Dedifferentiated amniotic fluid mesenchymal stem cell (primary cell): ENCODE results near the gene INTS7.
A peak's percentile ranks its signal among the peaks of the same experiment; 100 is the strongest.
"Not testable (repeated sequence)": the region's sequence is repeated elsewhere in the genome, so short reads cannot be mapped to it uniquely, and the experiment has no call there.

ENCODE experiments used
- DNase-seq: peaks from one replicate; pipeline ENCODE4 v3.0.0-alpha.2; 2016; ENCODE audit errors: extremely low spot score

The INTS7 gene

DNA sequence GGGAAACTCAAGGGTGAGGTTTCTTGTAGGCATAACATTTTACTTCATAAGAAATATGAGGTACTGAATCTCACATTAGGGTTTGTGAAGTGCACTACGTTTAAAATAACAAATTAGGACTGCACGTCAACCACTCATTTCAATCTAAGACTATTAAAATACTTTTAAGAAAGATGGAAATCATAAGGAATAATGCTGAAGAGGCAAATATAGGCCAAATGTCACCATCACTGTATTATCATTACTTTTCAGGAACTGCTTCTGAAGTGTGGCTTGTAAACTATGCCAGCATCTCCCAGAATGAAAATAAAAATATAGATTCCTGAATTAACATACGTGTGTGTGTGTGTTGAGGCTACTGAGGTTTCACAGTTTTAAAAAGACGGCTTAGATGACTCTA lies 56.8 kb downstream of the INTS7 start:
- no peak for DNase-seq

GRCh38 chr1:211975152-211975941 lies 60.0 kb downstream of the INTS7 start:
- peak; percentile 22 for DNase-seq

GRCh38 chr1:211973541-211973940 lies 61.8 kb downstream of the INTS7 start:
- no peak for DNase-seq

DNA sequence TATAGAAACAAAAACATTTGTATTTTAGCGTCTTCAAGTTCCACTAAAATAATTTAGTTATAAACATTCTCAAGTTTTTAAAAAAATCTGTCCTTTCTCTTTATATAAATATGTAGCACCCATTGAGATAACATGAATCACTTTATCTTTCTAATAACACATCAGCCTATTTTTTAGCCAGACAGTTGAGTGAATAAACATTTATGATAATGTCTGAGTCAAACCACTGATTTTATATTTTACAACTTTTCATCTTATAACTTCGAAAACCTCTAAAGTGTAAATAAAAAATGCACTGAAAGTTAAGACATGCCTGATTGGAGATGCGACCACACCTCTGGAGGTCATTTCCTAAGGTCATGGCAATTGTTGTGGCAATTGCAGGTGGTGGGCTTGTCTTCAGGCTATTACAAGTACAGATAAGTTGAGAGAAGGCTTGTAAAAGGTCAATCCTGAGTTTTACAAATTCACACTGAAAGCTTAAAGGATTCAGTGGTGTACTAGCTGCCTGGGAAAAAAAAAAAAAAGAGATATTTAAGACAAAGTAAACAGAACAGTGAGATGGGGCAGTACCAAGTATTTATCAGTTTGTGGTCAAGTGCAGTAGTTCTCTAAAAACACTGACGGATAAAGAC lies 67.0 kb downstream of the INTS7 start:
- DNase-seq: no peak

- no peak for DNase-seq
These were observed 67.7 kb downstream of the INTS7 start for GRCh38 chr1:211967704-211968103.

GRCh38 chr1:211965108-211965805 lies 70.1 kb downstream of the INTS7 start:
- no peak for DNase-seq

GRCh38 chr1:211959680-211960079 lies 75.7 kb downstream of the INTS7 start:
- DNase-seq: no peak

DNA sequence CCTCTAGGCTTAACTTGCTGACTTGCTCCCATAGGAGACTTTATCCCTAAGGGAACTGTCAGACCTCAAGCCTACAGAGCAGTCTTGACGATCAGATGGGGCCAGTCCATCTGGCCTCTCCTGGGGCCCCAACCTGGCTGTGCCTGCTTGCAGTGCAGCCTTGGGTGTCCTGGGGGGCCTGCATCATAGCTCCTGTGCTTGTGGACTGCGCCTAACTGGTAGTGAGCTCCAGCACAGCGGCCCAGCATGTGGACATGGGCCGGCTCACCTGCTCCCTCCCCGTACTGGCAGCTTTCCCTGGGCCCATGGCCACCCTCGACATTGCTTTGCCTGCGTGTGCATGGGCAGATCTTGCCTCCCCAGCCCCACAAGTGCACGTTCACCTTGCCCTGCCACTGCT lies 76.1 kb downstream of the INTS7 start:
- DNase-seq: no peak

- not testable (repeated sequence) for DNase-seq
These were observed 81.3 kb downstream of the INTS7 start for GRCh38 chr1:211954028-211954427.

- not testable (repeated sequence) for DNase-seq
These were observed 81.8 kb downstream of the INTS7 start for GRCh38 chr1:211953543-211953942.

DNA sequence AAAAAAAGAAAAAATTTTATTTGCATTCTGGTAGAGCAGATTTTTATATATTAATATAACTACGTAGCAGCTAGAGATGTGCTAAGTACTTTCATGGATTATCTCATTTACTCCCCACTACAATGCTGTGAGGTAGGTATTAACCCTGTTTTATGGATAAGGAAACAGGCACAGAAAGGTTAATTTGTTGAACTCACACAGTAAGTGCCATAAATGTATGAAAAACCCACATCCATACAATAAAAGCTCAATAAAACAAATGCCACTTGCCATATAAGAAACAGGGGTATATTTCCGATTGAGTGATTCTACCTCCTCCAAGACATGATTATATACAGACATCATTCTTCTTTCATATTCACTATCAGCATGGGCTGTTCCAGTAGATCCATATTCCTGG lies 83.1 kb downstream of the INTS7 start:
- DNase-seq: no peak

DNA sequence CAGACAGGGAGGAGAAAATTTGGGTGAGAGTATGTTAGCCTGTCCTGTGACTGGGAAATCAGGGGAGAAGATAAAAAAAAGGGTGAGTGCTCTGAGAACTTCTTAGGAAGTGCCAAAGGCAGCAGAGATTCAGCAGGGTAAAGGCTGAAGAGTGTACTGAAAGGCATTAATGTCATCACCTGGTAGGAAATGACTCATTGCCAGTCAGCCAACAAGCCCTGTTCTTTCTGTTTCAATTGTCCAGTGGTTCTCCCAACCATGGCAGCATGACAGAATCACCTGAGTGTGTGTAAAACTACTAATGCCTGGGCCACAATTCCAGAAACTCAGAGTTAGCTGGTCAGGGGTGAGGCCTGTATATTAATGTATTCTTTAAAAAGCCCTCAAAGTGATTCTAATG lies 83.5 kb downstream of the INTS7 start:
- no peak for DNase-seq

DNA sequence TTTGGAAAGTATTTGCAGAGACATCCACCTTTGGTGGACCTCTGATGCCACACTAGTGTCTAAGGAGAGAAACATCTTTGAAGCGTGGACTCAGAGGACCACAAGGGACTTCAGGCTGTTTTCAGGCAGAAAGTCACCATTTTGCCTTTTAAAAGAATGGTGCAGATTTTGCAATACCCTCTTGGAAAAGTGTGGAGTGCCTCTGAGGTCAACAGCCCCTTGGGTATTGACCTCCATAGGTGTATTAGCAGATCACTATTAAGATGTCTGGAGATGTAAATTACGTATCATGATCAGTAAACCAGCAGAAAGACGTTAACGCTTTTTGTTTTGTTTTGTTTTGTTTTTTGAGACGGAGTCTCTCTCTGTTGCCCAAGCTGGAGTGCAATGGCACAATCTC lies 87.0 kb downstream of the INTS7 start:
- DNase-seq: no peak

DNA sequence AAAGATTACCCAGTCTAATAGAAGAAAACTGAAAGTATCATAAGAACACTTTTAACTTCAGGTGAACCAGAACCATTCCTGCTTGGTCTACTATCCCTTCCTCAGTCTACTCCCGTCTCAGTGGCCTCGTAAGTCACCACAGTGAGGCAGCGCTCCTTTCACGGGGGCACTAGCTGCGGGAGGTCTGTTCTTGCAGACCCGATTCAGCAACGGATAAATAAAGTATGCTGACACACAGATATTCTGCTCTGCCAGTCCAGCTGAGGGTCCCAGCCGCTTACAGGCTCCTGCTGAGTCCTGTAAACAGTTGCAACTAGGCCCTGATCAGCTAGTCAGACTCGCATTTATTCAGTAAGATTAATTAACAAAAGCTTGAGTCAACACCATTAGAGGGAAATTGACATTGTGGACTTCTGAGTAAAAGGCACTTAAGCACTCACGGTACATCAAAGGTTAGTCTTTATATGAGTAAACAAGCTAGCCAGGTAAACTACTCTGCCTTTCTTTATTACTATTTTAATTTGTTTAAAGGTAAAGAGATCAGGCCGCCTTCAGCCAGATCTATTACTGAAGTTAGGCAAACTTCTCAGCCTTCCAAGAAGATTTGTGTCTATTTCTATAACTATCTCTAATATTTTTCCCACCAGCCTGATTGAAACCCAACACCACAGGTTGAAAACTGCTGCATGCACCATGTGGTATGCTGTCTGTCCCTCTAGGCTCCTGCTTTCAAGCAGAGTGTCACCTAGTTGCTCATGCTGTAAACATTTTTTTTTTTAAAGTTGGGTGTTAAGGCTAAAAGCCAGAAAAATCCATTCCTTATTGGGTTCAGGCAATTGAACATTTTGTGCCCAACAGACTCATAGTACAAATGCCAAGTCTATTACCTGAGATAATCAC lies 87.7 kb downstream of the INTS7 start:
- DNase-seq: no peak

- peak; percentile 68 for DNase-seq
These were observed 90.4 kb downstream of the INTS7 start for GRCh38 chr1:211944733-211945500.

DNA sequence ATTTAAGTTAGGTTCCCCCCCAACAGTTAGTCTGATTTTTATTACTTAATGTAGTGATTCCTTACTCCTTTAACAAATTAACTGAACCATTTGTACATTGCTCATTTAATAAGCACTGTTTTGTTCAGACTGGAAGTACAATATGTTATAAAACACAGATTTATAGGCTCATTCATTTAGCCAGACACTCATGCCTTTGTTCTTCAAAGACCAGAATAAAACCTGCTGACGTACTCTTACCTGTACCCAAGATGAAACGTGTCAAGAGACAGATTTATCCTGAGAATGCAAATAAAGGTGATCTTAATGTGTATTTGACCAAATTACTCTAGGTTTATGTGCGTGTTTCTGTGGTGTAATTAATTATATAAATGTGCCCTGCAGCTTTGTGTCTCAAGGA lies 92.8 kb downstream of the INTS7 start:
- no peak for DNase-seq

- DNase-seq: no peak
These were observed 95.4 kb downstream of the INTS7 start for GRCh38 chr1:211939876-211940468.

DNA sequence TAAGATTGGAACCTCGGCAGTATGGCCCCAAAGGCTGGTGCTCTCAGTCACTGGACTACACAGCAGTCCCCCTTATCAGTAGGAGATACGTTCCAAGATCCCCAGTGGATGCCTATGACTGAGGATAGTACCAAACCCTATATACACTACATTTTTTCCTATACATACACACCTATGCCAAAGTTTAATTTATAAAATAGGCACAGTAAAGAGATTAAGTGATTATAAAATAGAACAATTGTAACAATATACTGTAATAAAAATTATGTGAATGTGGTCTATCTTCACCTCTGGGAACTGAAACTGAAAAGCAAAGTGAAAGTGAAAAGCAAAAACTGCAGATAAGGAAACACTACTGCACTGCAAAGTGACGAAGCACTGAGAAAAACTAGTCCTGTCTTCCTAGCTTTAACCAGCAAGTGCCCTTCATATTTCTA lies 96.8 kb downstream of the INTS7 start:
- no peak for DNase-seq

- DNase-seq: not testable (repeated sequence)
These were observed 97.9 kb downstream of the INTS7 start for GRCh38 chr1:211937422-211937821.

DNA sequence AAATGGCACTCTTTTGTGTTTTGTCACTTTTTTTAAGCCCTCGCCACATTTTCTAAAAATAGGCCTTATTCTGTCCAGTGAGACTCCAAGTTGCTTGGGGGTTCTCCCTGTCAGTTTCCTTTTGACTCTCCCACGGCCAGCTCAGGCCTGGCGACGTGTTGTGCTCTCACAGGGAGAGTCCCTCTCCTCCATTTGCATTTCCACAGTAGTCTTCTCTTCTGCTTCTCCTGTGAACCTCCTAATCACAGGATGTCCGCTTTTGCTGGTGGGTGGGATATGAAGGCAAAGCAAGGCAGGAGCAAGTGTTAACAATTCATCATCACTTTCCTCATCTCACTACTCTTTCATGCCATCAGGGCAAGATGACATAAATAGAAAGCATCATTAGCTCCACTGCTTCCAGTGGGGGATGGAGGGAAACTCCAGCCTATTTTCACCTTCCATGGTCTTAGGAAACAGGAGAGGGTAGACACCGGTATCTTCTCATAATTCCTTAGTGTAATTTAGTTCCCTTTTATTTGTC lies 99.8 kb downstream of the INTS7 start:
- DNase-seq: no peak
